HG02571 (cell line): ENCODE results near the gene PIGR.

Source experiments
- ATAC-seq: cut with Tn5 transposase; IDR thresholded peaks from one replicate; pipeline ENCODE4 v1.9.1; 2021; ENCODE audit warnings: mild to moderate bottlenecking, moderate library complexity; ENCODE audit not compliant: unreplicated experiment

The PIGR gene

DNA sequence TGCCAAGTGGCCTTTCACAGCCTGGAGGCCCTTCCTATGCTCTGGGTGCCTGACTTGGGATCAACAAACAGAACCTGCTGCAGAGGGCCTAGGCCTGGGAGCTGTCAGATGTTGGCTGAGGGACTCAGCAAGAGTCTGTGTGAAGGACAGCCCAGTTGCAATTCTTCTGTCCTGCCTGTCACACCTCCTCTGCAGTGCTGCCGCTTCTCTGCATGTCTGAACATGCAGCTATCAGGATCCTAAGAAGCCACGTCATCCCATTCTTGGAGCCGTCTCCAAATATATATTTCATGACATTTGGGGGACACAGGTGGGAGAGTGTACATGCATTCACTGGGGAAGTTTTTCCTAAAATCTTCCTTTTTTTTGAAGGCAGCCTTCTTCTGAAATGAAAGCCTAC lies 15.4 kb upstream of the PIGR start:
- no peak for ATAC-seq

DNA sequence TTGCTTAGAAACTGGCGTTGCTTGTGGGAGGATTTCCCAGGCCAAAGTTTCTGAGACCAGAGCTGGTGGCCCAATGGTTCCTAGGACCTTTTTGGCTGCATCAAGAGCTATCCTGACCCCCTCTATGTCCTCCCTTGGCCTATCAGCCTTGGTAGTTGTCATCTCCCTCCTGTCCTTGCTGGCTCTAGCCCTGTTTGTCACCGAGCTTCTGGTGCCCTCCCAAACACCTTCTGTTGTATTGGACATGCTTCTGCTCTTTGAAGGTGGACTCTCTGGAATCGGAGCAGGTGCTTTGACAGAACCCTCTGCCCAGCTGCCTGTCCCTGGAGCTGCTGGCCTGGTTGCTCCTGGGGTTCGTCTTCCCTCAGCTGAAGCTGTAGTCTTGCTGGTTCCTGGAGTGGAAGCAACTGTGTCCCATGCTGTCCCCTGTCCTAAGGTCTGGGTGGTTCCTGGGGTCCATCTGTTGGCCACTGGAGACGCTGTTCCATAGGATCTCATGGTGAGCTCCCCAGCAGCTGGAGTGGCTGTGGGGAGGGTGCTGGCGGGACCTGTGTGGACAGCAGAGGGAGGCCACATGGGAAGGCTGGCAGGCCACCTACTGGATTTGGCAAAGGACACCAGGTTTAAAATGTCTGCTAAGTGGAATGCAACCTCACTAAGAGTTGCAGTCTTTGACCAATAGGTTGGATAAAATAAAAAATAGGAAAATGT lies 14.6 kb upstream of the PIGR start:
- ATAC-seq: no peak

GRCh38 chr1:206958144-206958543 lies 11.9 kb upstream of the PIGR start:
- ATAC-seq: no peak

- no peak for ATAC-seq
These were observed 11.4 kb upstream of the PIGR start for GRCh38 chr1:206957639-206958038.

- ATAC-seq: peak; percentile 53
These were observed 9.5 kb upstream of the PIGR start for GRCh38 chr1:206955476-206956451.

DNA sequence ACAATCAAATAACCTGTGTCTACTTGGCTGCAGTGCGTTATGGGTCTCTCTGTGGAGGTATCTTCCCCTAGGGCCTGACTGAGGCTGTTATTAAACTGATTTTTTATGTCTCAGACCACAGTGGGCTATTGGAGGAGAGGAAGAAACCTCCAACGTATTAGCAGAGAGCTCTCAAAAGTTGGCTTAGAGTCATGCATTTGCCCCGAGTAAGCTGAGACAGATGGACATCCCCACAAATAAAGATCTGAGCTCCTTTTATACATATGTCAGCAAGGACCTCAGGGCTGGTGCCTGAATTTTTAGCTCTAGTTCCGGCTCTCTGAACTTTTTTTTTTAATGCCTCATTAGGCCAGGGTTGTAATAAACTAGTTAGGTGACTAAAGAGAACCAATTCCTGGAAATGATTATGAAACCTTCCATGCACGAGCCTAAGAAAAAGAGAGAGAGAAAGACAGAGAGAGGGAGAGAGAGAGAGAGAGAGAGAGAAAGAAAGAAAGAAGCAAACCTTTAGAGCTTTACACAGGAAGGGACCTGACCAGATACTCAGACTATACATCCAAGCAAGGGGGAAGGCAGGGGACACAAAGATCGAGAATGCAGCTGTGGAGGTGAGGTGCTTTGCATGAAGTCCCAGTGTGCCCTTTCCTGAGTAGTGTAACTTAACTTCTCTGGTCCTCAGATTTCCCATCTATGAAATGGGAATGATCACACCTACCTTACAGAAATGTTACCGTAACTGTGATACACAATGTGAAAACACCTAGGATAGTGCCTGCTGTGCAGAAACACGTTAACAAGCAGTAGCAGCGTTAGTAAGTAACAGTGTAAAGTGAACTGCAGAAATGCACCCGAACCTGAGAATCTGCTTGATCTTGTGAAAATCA lies 8.4 kb upstream of the PIGR start:
- no peak for ATAC-seq

DNA sequence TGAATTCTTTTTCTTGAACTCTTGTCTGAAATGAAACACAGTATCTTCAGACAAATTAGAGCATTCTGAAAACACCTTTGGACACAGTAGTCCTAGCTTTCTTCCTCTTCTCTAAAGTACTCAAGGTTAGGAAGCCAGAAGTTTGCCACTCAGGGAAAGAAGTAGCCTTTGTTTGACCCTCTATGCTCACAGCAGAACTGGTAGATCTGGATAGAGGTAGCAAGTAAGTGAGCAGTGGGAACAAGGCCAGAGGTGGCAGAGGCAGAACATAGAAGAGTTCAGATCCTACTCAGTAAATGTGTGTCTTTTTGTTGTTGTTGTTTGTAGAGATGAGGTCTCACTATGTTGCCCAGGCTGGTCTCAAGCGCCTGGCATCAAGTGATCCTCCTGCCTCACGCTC lies 7.4 kb upstream of the PIGR start:
- ATAC-seq: no peak

- no peak for ATAC-seq
These were observed 6.9 kb upstream of the PIGR start for GRCh38 chr1:206953126-206953525.

- ATAC-seq: no peak
These were observed 5.9 kb upstream of the PIGR start for GRCh38 chr1:206952171-206952570.

DNA sequence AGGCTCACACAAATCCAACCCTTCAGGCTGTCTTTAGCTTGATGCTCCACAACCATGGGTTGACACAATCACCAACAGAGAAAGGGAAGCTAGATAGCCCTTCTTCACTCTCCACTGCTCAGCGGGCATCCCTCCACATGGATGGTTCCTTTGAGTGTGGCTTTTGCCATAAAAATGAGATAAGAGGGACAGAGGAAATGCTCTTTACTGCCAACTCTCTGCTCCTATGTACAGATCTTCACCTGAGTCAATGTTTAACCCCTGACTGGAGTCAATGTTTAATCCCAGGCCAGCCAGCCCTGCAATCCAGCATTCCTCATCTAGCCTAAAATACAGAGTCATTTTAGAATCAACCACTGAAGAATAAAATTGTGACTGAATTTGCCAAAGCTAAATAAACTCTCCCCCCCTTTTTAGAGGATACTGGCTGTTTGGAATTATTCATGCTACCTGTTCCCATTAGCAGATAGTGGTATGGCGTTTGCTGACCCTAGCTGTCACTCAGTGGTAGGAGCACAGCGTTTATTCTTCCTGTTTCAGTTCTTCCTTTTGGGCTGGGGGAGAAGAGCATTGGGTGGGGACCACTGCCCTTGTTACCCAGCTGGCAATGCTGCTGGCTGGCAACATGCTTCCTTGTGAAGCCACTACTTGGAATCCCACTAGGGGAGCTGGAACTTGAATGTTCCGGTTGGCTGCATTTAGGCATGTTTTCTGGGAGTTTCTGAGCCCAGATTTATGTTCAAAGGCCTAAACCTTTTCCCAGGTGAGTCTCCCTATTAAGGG lies 5.2 kb upstream of the PIGR start:
- ATAC-seq: no peak

GRCh38 chr1:206949641-206950040 lies 3.4 kb upstream of the PIGR start:
- ATAC-seq: no peak

- ATAC-seq: no peak
These were observed 2.9 kb upstream of the PIGR start for GRCh38 chr1:206949208-206949607.

DNA sequence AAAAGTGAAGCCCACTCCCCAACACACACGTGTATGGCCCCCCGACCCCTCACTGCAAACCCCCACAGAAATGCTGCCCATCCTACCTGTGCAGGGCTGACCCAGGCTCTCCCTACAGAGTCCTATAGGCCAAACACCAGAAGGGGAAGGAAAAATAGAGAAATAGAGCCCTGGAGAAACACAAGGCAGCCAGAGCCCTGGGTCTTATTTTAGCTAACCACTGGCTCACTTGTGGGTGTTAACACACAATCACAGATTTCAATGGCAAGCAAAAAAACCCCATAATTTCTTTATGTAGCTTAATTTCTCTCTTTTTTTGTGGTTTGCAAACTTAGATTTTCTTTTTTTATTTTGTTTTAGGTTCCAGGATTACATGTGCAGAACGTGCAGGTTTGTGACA lies 989 bp upstream of the PIGR start:
- no peak for ATAC-seq

- ATAC-seq: no peak
These were observed 487 bp downstream of the PIGR start for GRCh38 chr1:206945779-206946178.

DNA sequence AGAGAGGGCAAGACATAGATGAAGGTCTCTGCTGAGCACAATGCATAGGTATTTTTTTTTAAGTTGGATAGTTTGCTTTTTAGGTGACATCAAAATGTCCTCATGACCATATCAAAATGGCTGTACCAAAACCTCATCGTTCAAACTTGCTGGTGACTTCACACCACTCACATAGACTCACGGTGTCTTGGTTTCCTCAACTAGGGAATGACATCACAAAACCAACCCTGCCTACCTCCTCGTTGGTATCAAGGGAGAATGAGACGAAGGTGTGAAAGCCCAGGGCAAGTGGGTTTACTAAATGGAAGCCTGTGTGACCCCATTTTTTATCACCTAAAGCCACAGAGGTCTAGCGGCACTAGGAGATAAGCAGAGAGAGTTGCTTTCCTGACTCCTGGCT lies 1.6 kb downstream of the PIGR start:
- ATAC-seq: no peak

GRCh38 chr1:206941766-206942418 lies 4.4 kb downstream of the PIGR start:
- no peak for ATAC-seq

GRCh38 chr1:206940588-206940936 lies 5.7 kb downstream of the PIGR start:
- ATAC-seq: no peak

DNA sequence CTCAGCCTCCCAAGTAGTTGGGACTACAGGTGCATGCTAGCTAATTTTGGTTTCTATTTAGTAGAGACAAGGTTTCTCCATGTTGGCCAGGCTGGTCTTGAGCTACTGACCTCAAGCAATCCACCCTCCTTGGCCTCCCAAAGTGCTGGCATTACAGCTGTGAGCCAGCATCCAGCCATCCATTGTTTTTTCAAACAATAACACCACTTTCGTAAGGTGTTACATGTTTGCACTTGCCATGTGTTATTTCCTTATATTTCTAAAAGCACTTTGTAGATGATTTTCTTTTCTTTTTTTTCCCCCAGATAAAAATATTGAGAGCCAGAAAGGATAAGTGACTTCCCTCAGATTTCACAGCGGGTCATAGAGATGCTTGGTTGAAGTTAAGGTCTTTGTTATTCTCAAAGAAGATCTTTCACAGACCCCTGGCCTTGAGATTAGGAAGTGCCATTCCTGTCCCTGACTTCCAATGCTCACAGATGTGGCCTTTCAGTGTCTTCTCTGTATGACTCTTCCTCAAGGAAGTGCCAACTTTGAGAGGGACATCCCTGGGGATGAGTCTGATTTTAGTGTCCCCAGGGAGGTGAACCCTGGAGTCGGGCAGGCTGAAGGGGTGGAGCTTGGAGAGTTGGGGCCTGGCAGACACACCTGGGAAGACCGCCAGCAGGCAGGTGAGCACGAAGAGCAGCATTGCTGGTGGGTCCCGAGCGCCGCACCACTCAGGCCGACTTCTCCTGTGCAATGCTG lies 6.3 kb downstream of the PIGR start:
- ATAC-seq: no peak

DNA sequence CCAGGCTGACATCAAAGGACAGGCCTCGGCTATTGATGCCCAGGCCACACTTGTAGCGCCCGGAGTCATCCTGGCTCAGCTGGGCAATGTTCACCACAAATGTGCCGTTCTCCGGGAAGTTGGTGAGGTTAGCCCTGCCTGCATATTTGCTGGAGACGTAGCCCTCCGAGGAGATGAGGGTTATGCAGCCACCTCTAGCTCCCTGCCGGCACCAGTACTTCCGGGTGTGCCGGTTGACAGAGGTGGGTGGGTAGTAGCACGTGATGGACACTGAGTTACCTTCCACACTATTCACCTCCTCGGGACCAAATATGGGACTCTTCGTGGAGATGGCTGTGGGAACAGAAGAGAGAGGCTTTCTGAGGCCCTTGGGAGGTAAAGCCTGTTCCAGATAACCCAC lies 7.1 kb downstream of the PIGR start:
- ATAC-seq: no peak
